GM19468 (cell line): Measurements from ENCODE around the gene NTSR1.

ENCODE experiments used
- ATAC-seq: cut with Tn5 transposase; IDR thresholded peaks from one replicate; pipeline ENCODE4 v1.9.1; 2021; ENCODE audit warnings: mild to moderate bottlenecking, moderate library complexity, moderate number of reproducible peaks; ENCODE audit not compliant: unreplicated experiment; ENCODE audit errors: extremely low read depth

NTSR1 gene

DNA sequence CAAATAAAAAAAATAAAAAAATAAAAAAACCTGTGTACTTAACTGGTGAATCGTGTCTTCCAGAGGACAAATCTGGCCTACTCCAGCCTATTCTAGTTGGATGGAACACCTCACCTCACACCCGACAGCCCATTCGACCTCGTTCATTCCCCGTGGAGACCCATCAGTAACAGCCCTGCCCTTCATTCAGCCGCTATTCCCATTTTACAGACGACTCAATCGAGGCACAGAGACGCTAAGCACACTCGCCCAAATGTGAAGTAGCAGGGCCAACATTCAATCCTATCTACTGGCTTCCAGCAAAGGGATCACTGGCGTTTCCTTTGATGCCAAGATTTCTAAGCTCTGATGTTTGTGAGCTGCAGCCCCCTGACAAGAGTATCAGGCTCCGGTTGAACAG is 1.8 kb upstream of the NTSR1 start:
- no peak for ATAC-seq

DNA sequence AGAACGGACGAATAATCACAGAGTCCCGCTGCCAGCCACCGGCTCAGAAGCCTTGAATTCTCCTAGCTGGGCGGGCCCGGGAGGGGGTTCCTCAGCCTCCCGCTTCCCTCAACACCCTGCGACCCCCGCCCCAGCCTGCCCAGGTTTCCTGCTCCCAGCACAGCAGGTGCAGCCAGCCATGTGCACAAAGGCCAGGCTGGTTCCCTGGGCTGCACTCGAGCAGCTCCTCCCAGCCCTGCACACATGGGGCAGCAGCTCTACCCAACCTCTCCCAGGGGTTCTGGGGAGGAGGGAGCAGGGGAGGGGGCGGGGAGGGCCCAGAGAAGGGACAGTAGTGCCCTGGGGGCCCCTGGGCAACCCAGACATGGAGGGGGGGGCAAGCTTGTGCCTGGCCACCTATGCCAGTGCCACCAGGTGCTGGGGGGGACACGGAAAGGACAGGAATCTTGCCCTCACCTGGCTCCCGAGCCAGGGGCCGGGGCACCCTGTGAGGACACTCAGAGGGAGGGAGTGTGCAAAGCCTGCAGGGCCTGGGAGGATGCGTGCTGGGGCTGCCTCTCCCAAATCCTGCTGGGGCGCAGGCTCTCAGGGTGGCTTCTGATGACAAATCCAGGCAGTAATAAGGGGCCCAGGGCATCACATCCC is 1.2 kb upstream of the NTSR1 start:
- ATAC-seq = no peak

DNA sequence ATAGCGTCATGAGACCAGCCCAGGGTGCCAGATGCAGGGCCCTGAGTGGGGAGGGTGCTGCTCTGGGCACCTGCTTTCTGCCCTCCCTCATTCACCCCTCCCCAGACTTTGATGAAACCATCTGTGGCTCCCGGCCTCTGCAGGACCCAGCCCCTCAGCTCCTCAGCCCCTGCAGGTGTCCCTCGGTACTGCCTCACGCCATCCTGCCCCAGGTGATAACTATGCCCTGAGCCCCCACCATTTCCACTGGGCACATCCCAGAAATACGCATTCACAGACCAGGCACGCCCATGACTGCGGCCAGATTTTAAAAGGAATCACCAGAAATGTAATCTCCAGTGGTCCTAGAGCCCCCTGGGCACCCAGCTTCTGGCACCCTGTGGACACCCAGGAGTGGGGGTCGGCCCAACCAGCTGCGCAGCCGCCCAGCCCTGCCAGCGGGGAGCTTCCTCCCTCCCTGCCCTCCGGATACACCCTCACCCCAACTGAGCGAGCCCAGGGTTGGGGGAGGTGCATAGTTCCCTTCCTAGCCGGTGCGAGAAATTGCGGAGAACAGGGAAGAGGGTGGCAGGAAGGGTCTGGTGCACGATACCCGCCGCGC is 615 bp upstream of the NTSR1 start:
- ATAC-seq = no peak

DNA sequence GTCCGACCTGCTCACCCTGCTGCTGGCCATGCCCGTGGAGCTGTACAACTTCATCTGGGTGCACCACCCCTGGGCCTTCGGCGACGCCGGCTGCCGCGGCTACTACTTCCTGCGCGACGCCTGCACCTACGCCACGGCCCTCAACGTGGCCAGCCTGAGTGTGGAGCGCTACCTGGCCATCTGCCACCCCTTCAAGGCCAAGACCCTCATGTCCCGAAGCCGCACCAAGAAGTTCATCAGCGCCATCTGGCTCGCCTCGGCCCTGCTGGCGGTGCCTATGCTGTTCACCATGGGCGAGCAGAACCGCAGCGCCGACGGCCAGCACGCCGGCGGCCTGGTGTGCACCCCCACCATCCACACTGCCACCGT is 885 bp downstream of the NTSR1 start:
- ATAC-seq = no peak

DNA sequence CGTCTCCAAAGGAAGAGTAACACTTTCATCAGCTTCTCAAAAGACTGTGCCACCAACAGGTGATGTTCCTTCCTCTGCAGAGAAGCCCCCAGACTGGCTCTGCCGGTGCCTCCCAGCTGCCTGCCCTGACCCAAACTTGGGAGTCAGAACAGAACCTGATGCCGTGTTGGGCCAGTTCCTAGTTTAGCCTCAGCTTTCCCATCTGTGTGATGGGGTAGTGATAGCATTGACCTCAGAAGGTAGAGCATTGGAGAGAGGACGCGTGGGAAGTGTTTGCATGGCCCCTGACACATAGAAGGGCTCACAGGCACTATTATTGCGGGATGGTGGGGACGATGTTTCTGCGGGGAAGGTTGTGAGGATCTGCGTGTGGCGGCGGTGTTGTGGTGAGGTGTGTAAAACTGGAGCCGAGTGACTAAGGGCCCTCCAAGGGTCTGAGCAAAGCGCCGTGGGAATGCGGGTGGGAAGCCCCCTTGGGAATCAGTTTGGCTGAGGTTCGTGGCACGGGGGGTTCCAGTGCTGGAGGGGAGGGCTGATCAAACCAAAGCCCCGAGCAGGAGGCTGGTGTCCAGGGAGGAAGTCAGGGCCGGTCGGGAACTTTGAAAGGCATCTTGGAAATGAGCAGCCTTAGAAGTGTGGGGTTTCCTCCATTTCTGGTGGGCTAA is 1.7 kb downstream of the NTSR1 start:
- ATAC-seq = no peak

DNA sequence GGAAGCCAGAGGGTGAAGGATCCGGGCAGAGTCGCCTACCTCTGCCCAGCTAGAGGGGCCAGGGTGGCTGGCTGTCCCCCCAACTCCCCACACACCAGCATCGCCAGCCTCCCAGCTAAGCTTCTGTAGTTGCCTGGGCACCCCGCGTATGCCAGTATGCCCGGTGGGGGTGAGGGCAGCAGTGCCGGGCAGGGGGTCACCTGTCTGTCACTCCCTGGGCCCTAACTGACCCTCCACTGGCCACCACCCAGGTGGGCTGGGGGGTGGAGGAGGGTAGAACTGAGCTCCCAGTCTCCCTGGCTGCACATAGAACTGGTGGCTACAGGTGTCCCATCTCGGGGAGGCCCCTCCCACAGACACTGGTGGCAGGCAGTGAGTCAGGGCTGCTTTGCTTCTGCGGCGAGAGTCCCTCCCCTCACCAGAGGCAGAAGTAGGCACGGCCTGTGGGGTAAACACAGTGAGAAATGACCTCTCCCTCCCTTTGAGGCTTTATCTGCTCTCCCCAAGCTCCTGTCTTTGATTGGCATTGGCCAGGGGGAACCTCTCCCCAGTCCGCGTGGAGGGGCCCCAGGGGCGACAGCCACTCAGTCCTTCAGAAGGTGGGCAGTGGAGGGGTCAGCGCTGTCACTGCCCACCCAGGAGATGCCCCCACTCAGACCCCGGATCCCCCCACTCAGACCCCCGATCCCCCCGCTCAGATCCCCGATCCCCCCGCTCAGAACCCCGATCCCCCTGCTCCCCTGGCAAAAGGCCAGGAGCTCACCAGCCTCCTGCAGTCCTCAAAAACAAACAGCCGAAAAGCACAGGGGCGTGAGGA is 2.5 kb downstream of the NTSR1 start:
- ATAC-seq = no peak

DNA sequence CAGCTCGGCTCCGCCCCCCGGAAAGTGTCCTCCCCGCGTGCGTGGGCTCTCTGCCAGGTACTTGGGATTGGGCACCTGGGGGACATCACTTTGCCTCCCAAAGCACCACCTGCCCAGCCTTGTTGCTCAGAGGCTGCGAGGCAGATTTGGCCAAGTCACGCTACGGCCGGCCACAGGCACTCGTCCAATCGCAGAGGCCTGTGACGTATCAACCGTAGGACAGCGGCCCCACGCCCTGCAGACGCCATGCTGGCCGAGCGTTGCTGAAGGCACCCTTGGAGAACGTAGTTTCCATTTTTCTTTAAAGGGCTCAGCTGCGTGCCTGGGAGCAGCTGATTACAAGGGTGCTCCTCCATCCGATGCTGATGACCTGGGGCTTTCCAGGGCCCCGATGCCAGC is 3.1 kb downstream of the NTSR1 start:
- no peak for ATAC-seq

DNA sequence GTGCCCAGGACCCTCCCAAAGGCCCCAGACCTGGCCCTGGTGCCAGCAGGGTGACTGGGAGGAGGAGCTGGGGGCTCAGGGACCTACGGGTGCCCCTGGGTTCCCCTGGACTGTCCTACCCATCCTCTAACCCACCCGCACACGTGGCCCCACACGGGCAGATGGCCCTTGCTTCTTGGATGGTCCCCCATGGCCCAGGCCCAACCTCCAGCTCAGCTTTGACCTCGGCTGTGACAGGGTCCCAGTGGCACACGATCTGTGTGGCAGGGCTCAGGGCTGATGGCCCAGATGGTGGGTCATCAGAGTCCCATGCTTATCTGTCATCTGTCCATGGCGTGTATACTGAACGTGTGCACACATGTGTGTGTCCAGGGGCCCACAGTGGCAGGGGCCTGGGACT is 4.0 kb downstream of the NTSR1 start:
- no peak for ATAC-seq

DNA sequence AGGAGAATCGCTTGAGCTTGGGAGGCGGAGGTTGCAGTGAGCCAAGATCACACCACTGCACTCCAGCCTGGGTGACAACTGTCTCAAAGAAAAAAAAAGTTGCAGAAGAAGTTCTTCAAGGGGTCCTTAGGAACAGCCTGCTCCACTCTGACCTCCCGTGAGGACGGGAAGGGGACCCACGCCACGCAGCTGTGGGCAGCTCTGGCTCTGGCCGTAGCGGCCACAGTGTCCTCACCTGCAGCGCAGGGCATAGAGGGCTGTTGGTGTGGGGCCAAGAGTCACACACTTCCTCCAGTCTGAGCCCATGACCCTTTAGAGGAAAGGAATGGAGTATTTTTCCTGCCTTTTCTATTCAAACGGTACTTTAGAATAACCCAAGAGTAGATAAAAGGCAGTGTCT is 5.4 kb downstream of the NTSR1 start:
- ATAC-seq = no peak

DNA sequence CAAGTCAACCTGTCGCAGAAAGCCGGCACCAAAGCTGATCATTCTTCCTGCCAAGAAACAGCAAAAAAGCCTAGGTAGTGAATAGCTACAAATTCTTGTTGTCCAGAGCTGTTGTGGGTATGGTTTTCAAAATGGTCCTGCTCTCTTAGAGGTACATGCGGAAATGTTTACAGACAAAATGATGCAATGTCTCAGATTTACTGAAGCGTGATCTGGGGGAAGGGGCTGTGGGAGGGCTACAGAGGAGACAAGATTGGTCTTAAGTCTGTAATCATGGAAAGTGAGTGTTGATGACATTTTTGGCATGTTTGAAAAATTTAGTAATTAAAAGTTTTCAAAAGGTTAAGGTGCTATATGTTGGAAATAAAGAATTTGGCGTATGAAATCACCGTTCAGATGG is 6.2 kb downstream of the NTSR1 start:
- no peak for ATAC-seq

DNA sequence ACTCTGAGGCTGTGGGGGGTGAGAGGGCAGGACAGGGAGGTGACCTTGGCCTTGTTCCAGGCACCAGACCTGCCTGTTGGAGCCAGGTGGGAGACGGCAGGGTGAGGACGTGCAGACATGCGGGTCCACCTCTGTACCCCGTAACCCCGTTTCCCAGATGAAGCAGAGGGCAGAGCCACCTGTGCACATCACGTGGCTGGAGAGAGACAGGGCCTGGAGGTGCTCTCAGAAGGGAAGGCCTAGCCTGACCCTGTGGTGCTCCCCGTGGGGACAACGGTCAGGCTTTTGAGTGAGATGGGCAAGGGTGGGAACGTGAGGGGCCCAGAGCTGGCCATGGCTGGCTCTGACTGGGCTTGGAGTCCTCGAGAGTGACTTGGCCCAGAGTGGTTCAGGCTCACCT is 6.6 kb downstream of the NTSR1 start:
- no peak for ATAC-seq

DNA sequence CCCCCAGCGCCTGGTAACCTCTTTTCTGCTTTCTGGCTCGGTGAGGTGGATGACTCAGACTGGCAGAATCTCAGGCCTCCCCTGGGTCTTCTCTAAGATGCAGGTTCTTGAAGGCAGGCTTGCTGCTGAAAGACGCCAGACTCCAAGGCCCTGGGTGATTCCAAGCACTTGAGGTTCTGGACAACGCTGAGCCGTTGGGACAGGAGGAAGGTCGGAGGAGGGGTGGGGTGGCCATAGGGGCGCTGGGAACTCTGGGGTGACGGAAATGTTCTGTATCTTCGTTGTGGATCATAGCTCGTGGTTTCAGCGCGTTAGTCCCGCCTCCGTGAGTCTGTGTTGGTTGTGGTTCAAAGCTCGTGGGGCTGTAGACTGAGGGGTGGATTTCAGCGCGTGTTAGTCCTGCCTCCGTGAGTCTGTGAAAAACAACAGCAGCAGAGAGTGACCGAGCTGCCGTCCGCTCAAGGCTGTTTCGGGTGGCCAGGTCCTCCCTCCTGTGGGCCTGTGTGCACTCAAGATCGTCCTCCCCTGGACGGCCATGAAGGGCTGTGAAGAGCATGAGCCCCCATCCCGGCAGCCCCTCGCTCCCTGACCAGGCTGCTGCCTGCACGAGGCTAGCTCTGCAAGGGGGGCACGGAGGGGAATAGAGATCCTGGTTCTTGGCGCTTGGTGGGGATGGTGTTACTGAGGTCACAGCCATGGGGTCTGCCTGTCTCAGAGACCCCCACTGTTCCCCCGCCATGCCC is 7.7 kb downstream of the NTSR1 start:
- no peak for ATAC-seq

DNA sequence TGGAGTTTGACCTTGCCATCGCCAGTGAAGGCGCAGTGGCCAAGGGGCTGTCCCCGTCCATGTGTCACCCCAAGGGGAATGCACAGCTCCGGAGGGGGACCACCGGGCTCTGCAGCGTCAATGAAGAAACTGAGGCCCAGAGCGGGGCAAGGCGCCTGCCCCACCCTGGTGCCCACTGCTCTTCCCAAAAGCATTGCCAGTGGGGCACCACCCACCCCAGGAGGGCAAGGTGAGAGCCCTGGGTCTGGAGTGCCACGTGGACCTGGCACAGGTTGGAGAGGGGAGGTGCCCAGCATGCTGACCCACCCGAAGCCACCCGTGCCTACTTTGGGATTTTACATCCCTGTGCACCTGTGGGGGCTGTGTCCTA is 8.3 kb downstream of the NTSR1 start:
- ATAC-seq = no peak

DNA sequence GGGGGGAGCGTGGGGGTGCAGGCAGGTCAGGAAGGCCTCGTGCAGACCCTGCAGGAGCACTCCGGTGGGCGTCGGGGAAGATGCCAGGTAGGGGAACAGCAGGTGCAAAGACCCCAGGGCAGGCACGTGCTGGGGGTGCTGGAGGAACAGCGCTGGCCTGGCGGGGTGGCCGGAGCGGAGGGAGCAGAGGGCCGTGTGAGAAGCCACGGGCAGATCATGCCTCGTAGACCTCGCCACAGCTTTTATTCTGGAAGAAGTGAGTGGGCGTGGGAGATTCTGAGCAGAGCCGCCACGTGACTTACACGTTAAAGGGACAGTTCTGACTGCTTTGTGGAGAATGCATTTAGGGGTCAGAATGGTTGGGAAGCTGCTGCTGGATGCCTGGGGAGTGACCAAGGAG is 9.3 kb downstream of the NTSR1 start:
- ATAC-seq = no peak

DNA sequence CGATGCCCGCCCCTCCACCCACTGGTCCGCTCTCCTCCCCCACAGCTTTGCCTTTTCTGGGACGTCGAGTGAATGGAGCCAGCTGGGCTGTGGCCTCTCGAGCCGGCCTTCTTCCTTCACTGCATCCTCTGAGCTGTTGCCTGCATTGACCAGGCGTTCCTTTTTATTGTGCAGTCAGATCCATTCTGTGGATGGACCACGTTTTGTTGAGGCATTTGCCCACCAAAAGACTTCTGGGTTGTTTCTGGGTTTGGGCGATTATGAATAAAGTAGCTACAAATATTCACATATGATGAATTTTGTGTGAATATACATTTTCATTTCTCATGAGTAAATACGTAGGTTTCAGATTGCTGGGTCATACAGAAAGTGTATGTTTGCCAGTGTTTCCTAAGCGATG is 9.9 kb downstream of the NTSR1 start:
- ATAC-seq = no peak

DNA sequence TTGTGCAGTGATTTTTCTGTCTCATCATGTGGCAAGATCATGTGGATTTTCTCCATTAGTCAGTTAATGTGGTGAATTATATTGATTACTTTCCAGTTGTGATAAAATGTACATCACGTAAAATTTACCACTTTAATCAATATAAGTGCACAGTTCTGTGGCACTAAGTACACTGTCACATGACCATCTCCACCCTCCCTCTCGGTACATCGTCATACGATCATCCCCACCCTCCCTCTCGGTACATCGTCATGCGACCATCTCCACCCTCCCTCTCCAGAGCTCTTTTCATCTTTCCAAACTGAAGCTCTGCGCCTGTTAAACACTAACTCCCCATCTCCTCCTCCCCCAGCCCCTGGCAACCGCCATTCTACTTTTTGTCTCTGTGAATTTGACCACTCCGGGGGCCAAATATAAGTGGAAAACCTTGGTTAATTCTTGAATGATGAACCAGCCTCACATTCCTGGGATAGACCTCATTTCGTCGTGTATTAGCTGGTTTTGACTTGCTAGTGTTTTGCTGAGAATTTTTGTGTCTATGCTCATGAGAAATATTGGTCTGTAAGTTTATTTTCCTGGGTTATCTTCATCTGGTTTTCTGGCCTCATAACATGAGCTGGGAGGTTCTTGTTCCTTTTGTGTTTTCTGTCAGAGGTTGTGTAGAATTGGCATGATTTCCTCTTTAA is 10.8 kb downstream of the NTSR1 start:
- ATAC-seq = no peak

DNA sequence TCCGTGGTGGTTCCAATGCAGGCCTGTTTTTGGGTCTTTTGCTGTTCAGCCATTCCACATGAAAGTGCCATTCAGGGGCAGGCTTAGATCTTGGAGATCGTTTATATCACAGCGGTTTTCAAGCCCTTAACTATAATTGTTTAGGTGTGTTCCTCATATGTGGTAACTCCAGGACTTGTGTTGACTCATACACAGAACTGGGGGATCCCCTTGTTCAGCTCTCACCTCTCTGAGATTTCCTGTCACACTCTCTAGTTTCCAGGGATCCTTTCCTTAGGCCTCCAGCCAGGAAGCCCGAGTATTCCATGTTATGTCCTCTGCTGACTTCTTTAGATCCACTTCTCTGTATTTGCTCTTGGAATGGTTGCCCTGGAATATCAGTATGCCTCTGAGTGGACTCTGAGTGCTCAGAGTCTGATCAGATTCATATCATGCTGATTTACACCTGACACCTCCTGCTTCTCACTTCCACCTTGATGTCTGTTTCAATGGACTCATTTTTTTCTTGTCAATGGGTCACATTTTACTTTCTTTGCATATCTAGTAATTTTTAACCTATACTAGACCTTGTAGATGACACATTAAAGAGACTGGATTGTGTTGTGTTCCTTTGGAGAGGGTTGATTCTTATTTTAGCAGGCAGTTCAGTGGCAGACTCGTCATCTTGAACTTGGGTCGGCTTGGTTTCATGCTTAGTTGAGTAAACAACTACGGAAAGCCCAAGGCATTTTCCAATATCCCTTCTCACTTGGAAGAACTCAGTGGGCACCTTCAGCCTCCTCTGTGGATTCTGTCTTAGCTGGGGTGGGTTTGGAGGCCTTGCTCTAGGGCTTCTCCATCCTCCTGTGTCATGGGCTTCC is 13.1 kb downstream of the NTSR1 start:
- ATAC-seq = no peak

DNA sequence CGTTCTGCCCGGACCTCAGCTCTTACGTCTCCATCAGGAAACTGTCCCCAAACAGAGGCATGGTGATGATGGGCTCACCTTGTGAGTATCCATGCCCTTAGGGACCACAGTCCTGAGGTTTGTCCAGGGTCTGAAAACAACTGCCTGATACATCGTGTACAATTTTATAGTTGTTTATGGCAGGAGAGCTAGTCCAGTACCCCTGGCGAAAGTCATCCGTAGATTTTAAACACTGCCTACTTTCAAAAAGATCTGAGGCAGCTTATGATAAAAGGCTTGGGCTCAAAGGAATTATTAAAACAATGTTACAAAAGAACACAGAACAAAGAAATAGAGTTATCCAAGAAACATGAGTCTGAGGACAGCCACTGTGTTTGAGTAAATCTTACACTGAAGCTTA is 14.0 kb downstream of the NTSR1 start:
- no peak for ATAC-seq

DNA sequence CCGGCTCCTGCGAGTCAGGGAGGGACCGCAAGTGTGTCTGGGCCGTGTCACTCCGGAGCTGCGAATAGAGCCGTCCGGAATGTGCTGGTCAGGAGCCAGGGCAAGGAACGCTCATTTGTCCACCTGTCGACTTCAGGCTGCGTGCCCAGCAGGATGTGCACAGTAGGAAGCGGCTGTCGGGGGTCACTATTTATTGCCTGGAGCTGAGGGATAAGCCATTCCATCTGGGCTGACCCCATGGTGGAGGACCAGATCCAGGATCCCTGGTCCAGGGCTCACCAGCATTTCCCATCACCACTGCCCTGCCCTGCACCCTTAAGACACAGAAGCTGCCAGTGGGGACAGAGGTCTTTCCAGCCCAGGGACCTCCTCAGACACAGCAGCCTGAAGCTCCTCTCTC is 14.7 kb downstream of the NTSR1 start:
- no peak for ATAC-seq
